PC-9 (cell line): ENCODE data around the gene SCYGR4.

Source experiments
- CTCF ChIP-seq: fragments of 200-600 bp; sonication (generic); conservative IDR thresholded peaks from 2 replicates; pipeline ENCODE4 v1.6.1; 2017; ENCODE audit warnings: mixed run types, antibody characterized with exemption, mild to moderate bottlenecking, moderate library complexity
- EZH2 ChIP-seq: fragments of 200-600 bp; sonication (generic); IDR thresholded peaks from 2 replicates; pipeline ENCODE4 v1.8.0; 2017; ENCODE audit warnings: antibody characterized with exemption, low read depth

- TF ChIP-seq CTCF = no peak
- no peak for TF ChIP-seq EZH2
These were observed 7.2 kb upstream of the SCYGR4 start for GRCh38 chr2:227610123-227610522.
